ENCODE data around the gene GLB1L3. TPM values are rescaled to one million over a fixed set of nuclear protein-coding genes. Genes with fewer than 3 reads are reported as not detected.

The GLB1L3 gene, protein sequence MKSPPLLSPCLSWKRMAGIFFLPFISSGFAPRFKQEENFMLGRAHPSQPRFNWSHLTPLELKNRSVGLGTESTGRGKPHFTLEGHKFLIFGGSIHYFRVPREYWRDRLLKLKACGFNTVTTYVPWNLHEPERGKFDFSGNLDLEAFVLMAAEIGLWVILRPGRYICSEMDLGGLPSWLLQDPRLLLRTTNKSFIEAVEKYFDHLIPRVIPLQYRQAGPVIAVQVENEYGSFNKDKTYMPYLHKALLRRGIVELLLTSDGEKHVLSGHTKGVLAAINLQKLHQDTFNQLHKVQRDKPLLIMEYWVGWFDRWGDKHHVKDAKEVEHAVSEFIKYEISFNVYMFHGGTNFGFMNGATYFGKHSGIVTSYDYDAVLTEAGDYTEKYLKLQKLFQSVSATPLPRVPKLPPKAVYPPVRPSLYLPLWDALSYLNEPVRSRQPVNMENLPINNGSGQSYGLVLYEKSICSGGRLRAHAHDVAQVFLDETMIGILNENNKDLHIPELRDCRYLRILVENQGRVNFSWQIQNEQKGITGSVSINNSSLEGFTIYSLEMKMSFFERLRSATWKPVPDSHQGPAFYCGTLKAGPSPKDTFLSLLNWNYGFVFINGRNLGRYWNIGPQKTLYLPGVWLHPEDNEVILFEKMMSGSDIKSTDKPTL
- polyA plus RNA-seq, result 0.19 TPM

DNA sequence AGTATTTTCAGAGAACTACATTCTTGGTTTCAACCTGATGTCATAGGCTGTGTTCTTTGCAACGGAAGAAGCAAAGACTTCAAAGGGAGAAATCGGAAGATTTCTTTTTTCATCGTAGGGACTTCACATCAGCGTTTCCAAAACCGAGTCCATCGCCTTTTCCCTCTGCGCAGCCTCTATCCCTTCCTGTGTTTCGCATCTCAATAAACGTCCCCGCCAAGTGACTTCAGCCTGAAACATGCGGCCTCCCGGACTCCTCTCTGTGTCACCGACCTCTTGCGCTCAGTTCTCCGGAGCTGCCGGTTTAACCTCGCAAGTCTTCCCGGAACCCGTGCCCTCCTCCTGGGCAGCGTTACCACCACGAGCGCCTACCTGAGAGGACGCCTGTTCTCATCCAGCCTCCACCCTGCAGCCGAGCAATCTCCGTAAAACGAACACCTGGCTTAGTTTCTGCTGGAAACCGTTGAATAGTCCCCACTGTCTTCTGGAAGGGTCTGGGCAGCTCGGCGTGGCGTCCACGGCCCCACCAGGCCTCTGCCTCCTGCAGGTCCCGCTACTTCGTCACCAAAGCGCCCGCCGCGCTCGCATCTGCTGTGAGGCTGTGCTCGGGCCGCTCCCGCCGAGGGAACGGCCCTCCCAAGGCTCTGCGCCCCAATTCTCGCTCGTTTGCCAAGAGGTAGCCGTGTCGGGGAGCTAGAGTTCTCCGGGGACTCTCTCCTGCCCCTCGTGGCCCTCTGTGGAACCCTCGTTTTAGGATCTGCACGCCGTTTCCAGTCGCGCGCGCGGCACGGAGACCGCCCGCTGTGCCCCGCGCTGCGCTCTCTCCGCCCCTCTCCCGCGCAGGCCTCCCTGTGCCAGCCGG is at the start of gene GLB1L3:
GLB1L3 (plus strand) TSS at position 846 of the 862 bp plus-strand sequence. CDS start 362 bp downstream, outside the sequence.
- H3K36me3 Mint-ChIP-seq, result peaks cover 4% of the 10 kb centered on the region
- H3K27ac Mint-ChIP-seq, result peak within 1 kb of the TSS in 1 of 3 donors; percentile 65
- peaks cover 8 to 25% (median 21%) of the 10 kb centered on the region in 3 donors for H3K4me1 Mint-ChIP-seq
- H3K9me3 Mint-ChIP-seq, result peaks cover 0 to 10% (median 0%) of the 10 kb centered on the region in 3 donors
- peak within 1 kb of the TSS; percentile 75 to 89 (median 82) for H3K4me3 Mint-ChIP-seq
- peaks cover 53% of the 10 kb centered on the region for H3K27me3 Mint-ChIP-seq

DNA sequence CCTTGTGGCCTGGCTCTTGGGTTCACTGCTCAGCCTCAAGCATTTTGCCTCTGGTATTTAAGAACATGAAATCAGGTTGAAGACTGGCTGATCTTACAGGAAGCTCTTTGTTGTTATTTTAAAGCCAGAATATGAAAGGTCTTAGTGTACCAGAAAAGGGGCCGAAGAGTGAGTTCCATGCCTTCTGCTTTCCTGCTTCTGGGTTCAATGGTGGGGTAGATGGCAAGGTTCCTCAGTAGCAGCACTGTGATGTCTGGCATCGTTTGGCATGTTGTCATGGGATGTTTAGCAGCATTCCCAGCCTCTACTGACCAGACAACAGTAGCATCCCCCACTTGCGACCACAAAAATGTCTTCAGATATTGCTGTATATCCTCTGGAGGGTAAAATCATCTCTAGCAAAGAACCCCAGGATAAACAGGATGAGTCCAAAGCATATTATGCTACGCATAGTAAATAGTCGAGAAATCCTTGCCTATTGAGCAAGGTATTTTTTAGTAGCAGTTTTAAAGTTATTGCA is 49.3 kb upstream of the GLB1L3 start:
- peaks cover 30% of the 10 kb centered on the region for H3K27me3 Mint-ChIP-seq
- H3K27ac Mint-ChIP-seq, result peak overlapping the region in 1 of 3 donors; percentile 93
- H3K36me3 Mint-ChIP-seq, result peaks cover 3% of the 10 kb centered on the region
- H3K4me1 Mint-ChIP-seq, result peaks cover 36 to 58% (median 42%) of the 10 kb centered on the region in 3 donors
- H3K4me3 Mint-ChIP-seq, result peak overlapping the region in 3 of 4 donors; percentile 31 to 79 (median 34)
- no peaks in the 10 kb centered on the region for H3K9me3 Mint-ChIP-seq

DNA sequence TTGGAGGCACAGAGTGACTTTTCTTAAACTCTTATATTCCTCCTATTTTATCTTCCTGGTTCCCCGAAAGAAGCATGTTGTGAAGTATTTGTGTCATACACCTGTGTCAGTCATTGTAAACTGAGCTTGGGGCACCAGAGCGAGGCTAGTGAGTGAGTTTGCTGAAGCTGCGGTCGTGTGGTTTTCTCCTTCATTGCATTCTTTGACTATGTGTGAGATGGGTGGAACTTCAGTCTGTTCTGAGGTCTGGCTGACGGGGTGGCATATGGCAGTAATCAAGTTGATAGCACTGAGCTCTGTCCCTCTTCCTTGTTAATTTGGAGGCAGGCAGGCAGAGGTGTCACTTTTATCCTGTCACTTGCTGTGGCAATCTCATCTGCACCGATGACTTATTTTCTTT is 47.6 kb upstream of the GLB1L3 start:
- peaks cover 30 to 53% (median 31%) of the 10 kb centered on the region in 3 donors for H3K4me1 Mint-ChIP-seq
- no peaks in the 10 kb centered on the region for H3K9me3 Mint-ChIP-seq
- peaks cover 32% of the 10 kb centered on the region for H3K27me3 Mint-ChIP-seq
- H3K36me3 Mint-ChIP-seq, result peaks cover 3% of the 10 kb centered on the region
- H3K27ac Mint-ChIP-seq, result peak overlapping the region in 1 of 3 donors; percentile 13
- peak overlapping the region in 3 of 4 donors; percentile 2 to 49 (median 13) for H3K4me3 Mint-ChIP-seq

DNA sequence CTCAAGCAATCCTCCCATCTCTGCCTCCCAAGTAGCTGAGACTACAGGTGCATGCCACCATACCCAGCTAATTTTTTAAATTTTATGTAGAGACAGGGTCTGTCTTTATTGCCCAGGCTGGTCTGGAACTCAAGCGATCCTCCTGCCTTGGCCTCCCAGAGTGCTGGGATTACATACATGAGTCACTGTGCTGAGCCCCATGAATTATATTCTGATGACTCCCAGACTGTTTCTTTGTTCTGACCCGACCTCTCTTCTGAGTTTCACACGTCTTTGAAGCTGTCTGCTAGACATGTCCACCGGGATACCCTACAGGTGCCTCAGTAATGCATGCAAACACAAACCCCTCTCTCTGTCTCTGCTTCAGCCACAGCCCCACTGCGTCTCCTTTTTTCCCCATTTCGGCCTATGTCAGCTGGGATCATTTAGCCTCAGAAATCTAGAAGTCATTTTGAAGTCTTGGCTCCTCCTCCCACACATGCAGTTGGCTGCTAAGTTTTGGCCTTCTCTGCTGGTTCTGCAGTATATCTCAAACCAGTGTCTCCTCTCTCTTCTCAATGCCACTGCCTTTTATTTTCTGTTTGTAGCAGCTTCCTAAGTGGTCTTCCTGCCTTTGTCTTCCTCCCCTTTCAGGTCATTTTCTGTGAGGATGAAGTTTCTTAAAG is 46.9 kb upstream of the GLB1L3 start:
- Mint-ChIP-seq H3K4me1 (peaks cover 25 to 53% (median 30%) of the 10 kb centered on the region in 3 donors), H3K27me3 (peaks cover 32% of the 10 kb centered on the region), H3K9me3 (no peaks in the 10 kb centered on the region), H3K4me3 (peak overlapping the region in 2 of 4 donors; percentile 79 to 88), H3K27ac (peak overlapping the region in 2 of 3 donors; percentile 65 to 84), H3K36me3 (peaks cover 3% of the 10 kb centered on the region)

DNA sequence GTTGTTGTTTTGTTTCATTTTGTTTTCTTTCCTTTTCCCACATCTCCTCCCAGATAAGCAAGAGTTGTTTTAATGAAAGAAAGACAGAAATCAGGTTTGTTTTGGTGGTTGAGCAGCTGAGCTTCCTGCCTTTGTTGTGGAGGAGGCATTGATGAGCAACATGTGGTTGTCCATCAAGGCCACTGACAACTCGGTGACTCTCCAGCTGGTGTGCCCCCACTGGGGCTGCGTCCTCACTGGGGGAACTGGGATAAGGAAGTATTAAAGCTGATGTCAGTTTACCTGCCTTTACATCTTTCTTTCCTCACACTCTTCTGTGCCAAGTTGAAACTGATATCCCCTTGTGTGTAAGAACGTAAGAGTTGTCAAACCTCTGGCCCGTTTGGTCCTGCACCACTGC is 45.8 kb upstream of the GLB1L3 start:
- Mint-ChIP-seq H3K9me3 (no peaks in the 10 kb centered on the region), H3K4me1 (peaks cover 25 to 50% (median 30%) of the 10 kb centered on the region in 3 donors), H3K4me3 (peak overlapping the region in 1 of 4 donors; percentile 41), H3K27ac (peak overlapping the region in 1 of 3 donors; percentile 28), H3K36me3 (peaks cover 3% of the 10 kb centered on the region), H3K27me3 (peaks cover 32% of the 10 kb centered on the region)

DNA sequence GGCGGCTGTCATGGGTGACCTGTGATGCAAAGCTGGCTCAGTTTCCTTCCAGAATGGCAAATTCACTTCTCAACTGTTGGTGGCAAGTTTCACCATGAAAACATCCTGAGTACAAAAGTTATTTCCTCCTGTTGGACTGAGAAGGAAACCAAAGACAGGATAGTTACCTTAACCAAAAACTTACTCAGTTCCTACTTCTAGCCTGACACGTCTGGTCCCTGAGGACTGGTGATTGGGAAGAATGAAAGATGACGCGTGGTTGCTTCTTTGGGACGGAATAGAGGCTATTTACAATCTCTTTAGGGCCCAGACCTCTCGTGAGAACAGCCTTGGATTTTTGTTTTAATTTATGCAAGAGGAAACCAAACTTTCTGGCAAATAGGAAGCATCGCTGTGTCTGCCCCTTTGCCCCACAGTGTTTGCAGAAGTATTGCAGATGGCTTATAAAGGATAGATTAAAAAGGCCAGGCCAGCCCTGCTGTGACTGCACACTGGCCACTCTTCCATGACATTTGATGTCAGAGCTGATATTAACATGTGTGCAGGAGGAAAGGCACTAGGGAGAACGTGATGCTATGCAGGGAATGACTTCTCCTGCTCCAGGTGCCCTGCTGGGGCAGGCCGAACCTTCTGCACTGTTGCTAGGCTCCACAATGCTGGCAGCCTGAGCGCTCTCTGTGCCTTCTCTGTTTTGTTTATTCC is 44.1 kb upstream of the GLB1L3 start:
- peaks cover 19 to 38% (median 25%) of the 10 kb centered on the region in 3 donors for H3K4me1 Mint-ChIP-seq
- H3K9me3 Mint-ChIP-seq, result no peaks in the 10 kb centered on the region
- H3K36me3 Mint-ChIP-seq, result no peaks in the 10 kb centered on the region
- H3K4me3 Mint-ChIP-seq, result no peak overlapping the region
- H3K27ac Mint-ChIP-seq, result no peak overlapping the region
- H3K27me3 Mint-ChIP-seq, result peaks cover 27% of the 10 kb centered on the region

DNA sequence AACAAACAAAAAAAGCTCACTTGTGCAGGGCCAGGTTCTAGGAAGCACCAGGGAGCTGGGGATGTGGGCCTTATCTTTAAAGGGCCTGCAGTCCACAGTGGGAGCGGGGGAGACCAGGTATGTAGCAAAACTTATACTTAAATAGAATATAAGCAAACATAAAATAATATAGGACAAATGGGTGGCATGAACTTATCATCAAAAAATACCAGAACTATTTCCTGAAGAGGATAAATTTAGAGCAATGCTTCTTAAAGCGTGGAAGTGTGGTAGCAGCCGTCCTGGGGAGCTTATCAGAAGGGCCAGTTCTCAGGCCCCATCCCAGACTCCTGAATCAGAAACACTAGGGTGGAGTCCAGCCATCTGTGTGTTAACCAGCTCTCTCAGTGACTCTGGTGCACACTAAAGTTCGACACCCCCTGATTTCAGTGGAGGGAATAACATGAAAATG is 42.4 kb upstream of the GLB1L3 start:
- H3K27ac Mint-ChIP-seq, result no peak overlapping the region
- H3K4me3 Mint-ChIP-seq, result no peak overlapping the region
- peaks cover 16 to 26% (median 19%) of the 10 kb centered on the region in 3 donors for H3K4me1 Mint-ChIP-seq
- peaks cover 25% of the 10 kb centered on the region for H3K27me3 Mint-ChIP-seq
- H3K36me3 Mint-ChIP-seq, result peaks cover 7% of the 10 kb centered on the region
- no peaks in the 10 kb centered on the region for H3K9me3 Mint-ChIP-seq

DNA sequence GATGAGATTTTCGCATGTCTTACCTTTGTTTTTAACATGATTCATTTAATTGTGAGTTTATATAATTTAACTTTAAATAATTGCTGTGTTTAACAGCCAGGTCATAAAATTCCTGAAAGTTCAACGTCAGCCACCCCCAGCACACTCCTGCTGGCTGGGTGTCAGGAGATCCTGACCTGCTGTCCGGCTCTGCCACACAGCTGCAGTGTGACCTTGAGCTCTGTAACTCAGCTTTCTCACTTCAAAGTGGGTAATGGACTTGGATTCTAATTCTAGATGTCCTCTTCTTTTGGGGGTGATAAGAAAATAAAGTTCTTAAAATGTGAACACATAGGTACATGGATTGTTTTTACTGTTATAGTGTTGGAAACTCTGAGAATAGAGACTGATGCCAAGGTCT is 40.8 kb upstream of the GLB1L3 start:
- Mint-ChIP-seq H3K4me3 (no peak overlapping the region), H3K27me3 (peaks cover 13% of the 10 kb centered on the region), H3K9me3 (no peaks in the 10 kb centered on the region), H3K4me1 (peaks cover 4 to 10% (median 7%) of the 10 kb centered on the region in 3 donors), H3K36me3 (peaks cover 11% of the 10 kb centered on the region), H3K27ac (no peak overlapping the region)

DNA sequence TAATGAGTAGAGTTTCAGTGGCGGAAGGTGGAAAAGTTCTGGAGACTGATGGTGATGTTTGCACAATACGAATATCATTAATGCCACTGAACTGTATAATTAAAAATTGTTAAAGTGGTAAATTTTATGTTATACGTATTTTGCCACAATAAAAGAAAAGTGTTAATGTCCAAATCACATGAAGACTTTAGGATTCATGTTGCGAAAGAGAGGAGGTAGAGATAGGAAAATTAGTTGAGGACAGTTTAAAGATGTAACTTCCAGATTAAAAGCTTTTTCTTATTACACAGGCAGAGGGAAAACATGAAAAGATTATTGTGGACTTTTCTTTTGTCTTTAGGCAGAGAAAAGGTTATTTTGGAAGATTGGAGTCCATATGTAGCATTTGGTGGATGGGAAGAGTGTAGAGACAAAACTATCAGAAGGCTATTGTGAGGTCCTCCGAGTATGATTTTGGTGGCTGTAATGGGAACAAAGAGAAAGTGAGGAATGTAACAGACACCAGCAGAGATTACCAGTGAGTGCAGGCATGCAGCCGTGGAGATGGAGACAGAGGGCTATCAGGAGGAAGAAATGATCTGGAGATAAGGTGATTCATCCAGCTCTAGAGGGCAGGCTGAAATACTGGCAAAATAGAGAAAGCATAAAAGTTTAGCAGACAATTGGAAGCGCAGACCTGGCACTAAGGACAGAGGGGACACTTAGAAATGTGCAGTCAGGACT is 39.2 kb upstream of the GLB1L3 start:
- Mint-ChIP-seq H3K4me3 (no peak overlapping the region), H3K9me3 (no peaks in the 10 kb centered on the region), H3K36me3 (peaks cover 11% of the 10 kb centered on the region), H3K27ac (peak overlapping the region in 1 of 3 donors; percentile 28), H3K27me3 (peaks cover 2% of the 10 kb centered on the region), H3K4me1 (peaks cover 0 to 3% (median under 1%) of the 10 kb centered on the region in 3 donors)

DNA sequence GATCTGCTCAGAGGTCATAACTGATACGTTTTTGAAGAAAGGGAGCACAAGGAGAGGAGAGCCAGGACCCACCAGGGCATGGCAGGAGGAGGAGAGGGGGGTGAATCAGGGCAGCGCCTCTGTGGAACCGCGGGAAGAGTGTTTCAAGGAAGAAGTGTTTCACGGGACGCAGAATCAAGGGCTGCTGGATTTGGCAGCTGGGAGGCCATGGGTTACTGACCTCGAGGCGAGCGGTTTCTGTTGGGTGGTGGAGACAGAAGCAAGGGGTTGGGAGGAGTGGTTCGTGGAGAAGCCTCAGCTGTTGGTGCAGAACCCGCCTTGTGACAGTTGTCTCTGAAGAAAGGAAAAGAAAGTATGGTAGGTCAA is 38.6 kb upstream of the GLB1L3 start:
- Mint-ChIP-seq H3K27me3 (no peaks in the 10 kb centered on the region), H3K36me3 (peaks cover 11% of the 10 kb centered on the region), H3K27ac (no peak overlapping the region), H3K4me1 (peaks cover 0 to 1% (median 0%) of the 10 kb centered on the region in 3 donors), H3K9me3 (no peaks in the 10 kb centered on the region), H3K4me3 (no peak overlapping the region)

DNA sequence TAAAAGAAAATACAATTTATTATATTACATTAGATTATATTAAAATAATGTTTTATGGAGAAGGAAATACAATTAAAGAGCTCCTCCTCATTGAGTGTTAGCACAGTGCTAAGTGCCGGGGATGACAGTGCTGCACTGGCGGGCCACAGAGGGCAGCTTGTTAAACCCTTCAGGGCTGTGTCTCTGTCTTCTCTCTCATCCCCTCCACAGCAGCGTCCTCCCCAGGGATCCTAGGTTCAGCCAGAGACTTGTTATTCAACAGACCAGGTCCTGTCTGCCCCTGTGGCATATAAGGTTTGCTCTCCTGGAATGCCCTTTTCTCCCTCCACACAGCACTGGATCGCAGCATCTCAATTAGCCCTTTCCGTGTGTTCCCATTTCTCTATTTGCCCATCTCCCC is 37.2 kb upstream of the GLB1L3 start:
- H3K4me1 Mint-ChIP-seq, result no peaks in the 10 kb centered on the region
- H3K4me3 Mint-ChIP-seq, result no peak overlapping the region
- no peaks in the 10 kb centered on the region for H3K9me3 Mint-ChIP-seq
- H3K27ac Mint-ChIP-seq, result no peak overlapping the region
- no peaks in the 10 kb centered on the region for H3K27me3 Mint-ChIP-seq
- H3K36me3 Mint-ChIP-seq, result peaks cover 11% of the 10 kb centered on the region

DNA sequence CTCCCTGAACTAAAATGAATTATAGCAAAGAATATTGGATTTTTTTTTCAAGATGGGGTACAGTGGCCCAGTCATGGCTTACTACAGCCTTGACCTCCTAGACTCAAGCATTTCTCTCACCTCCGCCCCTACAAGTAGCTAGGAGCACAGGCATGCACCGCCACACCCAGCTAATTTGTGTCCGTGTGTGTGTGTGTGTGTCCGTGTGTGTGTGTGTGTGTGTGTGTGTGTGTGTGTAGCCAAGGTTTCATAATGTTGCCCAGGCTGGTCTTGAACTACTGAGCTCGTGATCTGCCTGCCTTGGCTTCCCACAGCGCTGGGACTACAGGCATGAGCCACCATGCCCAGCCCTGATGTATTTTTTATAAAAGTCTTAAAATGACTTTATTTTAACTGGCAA is 35.6 kb upstream of the GLB1L3 start:
- no peaks in the 10 kb centered on the region for H3K4me1 Mint-ChIP-seq
- H3K27me3 Mint-ChIP-seq, result no peaks in the 10 kb centered on the region
- H3K36me3 Mint-ChIP-seq, result peaks cover 13% of the 10 kb centered on the region
- no peak overlapping the region for H3K4me3 Mint-ChIP-seq
- no peak overlapping the region for H3K27ac Mint-ChIP-seq
- H3K9me3 Mint-ChIP-seq, result no peaks in the 10 kb centered on the region

DNA sequence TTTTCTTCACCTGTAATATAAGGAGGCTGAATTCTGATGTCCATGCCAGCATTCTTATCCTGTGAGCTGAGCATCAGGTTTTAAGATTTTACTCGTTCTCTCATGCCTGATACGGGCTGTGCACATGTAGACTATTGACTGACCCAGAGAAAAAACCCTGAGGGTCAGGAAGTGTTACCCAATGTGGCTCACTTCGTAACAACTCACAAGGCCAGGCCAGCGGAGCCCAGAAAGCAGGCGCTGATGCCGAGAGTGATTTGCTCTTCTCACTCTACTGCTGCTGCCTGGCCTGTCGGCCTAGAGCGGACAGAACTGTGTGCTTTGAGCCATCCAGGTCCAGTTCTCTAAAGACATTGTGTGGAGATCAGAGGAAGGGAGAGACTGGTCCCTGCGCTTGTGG is 33.8 kb upstream of the GLB1L3 start:
- Mint-ChIP-seq H3K4me3 (peak overlapping the region in 1 of 4 donors; percentile 35), H3K36me3 (peaks cover 15% of the 10 kb centered on the region), H3K27ac (no peak overlapping the region)

More for the DNA sequence above, 33.8 kb upstream of the GLB1L3 start:
- H3K9me3 Mint-ChIP-seq, result no peaks in the 10 kb centered on the region
- H3K27me3 Mint-ChIP-seq, result no peaks in the 10 kb centered on the region
- H3K4me1 Mint-ChIP-seq, result no peaks in the 10 kb centered on the region

Data from IgD-negative memory B cell (primary cell).